ENCODE results near the gene JHY.

The JHY gene

DNA sequence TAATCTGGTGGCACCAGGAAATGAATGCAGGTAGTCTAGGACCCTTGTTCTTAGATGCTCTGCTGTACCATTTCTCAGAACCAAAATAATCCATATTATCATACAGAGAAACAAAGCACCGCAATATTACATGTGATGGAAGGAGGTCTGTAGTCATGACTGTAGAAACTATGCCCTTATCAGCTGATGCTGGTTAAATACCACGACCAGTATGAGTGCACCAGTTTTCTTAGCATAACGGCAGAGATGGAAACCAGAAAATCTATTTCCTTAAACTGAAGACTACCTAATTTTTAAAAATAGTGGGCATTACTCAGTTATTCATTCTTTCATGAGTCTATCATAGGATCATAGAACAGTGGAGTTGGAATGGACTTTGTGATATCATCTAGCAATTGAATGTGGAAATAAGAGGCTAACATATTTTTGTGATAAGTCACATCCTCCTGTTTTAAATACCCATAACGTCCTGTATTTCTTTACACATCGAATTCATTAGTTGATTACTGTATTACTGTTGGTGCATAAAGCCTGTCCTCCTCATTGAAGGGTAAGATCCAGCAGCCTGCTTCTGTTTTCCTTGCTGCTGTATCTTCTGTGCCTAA is 15.1 kb downstream of the JHY start:
- Histone ChIP-seq H3K27ac (ENCODE audit: low read depth in 2 of 2, low read length in 2 of 2) (no peak overlapping the region), H3K27me3 (ENCODE audit: control insufficient read depth in 2 of 2, insufficient read depth in 2 of 2, low read length in 2 of 2) (no peaks in the 10 kb centered on the region), H3K4me3 (ENCODE audit: low read length in 2 of 2) (no peak overlapping the region), H3K9ac (ENCODE audit: low read depth in 1 of 2, low read length in 2 of 2) (no peak overlapping the region), H3K9me3 (ENCODE audit: control insufficient read depth in 2 of 2, low read length in 2 of 2) (no peaks in the 10 kb centered on the region), H3K4me1 (ENCODE audit: control insufficient read depth in 2 of 2, insufficient read depth in 2 of 2, low read length in 2 of 2) (no peaks in the 10 kb centered on the region), H3K36me3 (ENCODE audit: control insufficient read depth in 2 of 2, insufficient read depth in 2 of 2, low read length in 2 of 2) (no peaks in the 10 kb centered on the region)

GRCh38 chr11:122898799-122899198 is 16.2 kb downstream of the JHY start:
- Histone ChIP-seq H3K9ac (ENCODE audit: low read depth in 1 of 2, low read length in 2 of 2) (no peak overlapping the region), H3K9me3 (ENCODE audit: control insufficient read depth in 2 of 2, low read length in 2 of 2) (no peaks in the 10 kb centered on the region), H3K4me1 (ENCODE audit: control insufficient read depth in 2 of 2, insufficient read depth in 2 of 2, low read length in 2 of 2) (no peaks in the 10 kb centered on the region), H3K27me3 (ENCODE audit: control insufficient read depth in 2 of 2, insufficient read depth in 2 of 2, low read length in 2 of 2) (no peaks in the 10 kb centered on the region), H3K36me3 (ENCODE audit: control insufficient read depth in 2 of 2, insufficient read depth in 2 of 2, low read length in 2 of 2) (no peaks in the 10 kb centered on the region), H3K4me3 (ENCODE audit: low read length in 2 of 2) (no peak overlapping the region), H3K27ac (ENCODE audit: low read depth in 2 of 2, low read length in 2 of 2) (no peak overlapping the region)

GRCh38 chr11:122900587-122901202 is 18.1 kb downstream of the JHY start:
- Histone ChIP-seq H3K9me3 (ENCODE audit: control insufficient read depth in 2 of 2, low read length in 2 of 2) (no peaks in the 10 kb centered on the region), H3K4me1 (ENCODE audit: control insufficient read depth in 2 of 2, insufficient read depth in 2 of 2, low read length in 2 of 2) (no peaks in the 10 kb centered on the region), H3K27me3 (ENCODE audit: control insufficient read depth in 2 of 2, insufficient read depth in 2 of 2, low read length in 2 of 2) (no peaks in the 10 kb centered on the region), H3K9ac (ENCODE audit: low read depth in 1 of 2, low read length in 2 of 2) (no peak overlapping the region), H3K27ac (ENCODE audit: low read depth in 2 of 2, low read length in 2 of 2) (no peak overlapping the region), H3K4me3 (ENCODE audit: low read length in 2 of 2) (no peak overlapping the region), H3K36me3 (ENCODE audit: control insufficient read depth in 2 of 2, insufficient read depth in 2 of 2, low read length in 2 of 2) (no peaks in the 10 kb centered on the region)

GRCh38 chr11:122902951-122903350 is 20.4 kb downstream of the JHY start:
- no peaks in the 10 kb centered on the region for H3K4me1 ChIP-seq (ENCODE audit: control insufficient read depth in 2 of 2, insufficient read depth in 2 of 2, low read length in 2 of 2)
- H3K9ac ChIP-seq (ENCODE audit: low read depth in 1 of 2, low read length in 2 of 2), result no peak overlapping the region
- no peaks in the 10 kb centered on the region for H3K36me3 ChIP-seq (ENCODE audit: control insufficient read depth in 2 of 2, insufficient read depth in 2 of 2, low read length in 2 of 2)
- no peak overlapping the region for H3K4me3 ChIP-seq (ENCODE audit: low read length in 2 of 2)
- H3K27ac ChIP-seq (ENCODE audit: low read depth in 2 of 2, low read length in 2 of 2), result no peak overlapping the region
- H3K27me3 ChIP-seq (ENCODE audit: control insufficient read depth in 2 of 2, insufficient read depth in 2 of 2, low read length in 2 of 2), result no peaks in the 10 kb centered on the region
- no peaks in the 10 kb centered on the region for H3K9me3 ChIP-seq (ENCODE audit: control insufficient read depth in 2 of 2, low read length in 2 of 2)

GRCh38 chr11:122910775-122911174 is 28.2 kb downstream of the JHY start:
- Histone ChIP-seq H3K9ac (ENCODE audit: low read depth in 1 of 2, low read length in 2 of 2) (no peak overlapping the region), H3K4me3 (ENCODE audit: low read length in 2 of 2) (no peak overlapping the region), H3K27ac (ENCODE audit: low read depth in 2 of 2, low read length in 2 of 2) (no peak overlapping the region), H3K4me1 (ENCODE audit: control insufficient read depth in 2 of 2, insufficient read depth in 2 of 2, low read length in 2 of 2) (no peaks in the 10 kb centered on the region), H3K9me3 (ENCODE audit: control insufficient read depth in 2 of 2, low read length in 2 of 2) (no peaks in the 10 kb centered on the region), H3K27me3 (ENCODE audit: control insufficient read depth in 2 of 2, insufficient read depth in 2 of 2, low read length in 2 of 2) (no peaks in the 10 kb centered on the region), H3K36me3 (ENCODE audit: control insufficient read depth in 2 of 2, insufficient read depth in 2 of 2, low read length in 2 of 2) (no peaks in the 10 kb centered on the region)

GRCh38 chr11:122917311-122917710 is 34.8 kb downstream of the JHY start:
- Histone ChIP-seq H3K27me3 (ENCODE audit: control insufficient read depth in 2 of 2, insufficient read depth in 2 of 2, low read length in 2 of 2) (no peaks in the 10 kb centered on the region), H3K9ac (ENCODE audit: low read depth in 1 of 2, low read length in 2 of 2) (no peak overlapping the region), H3K27ac (ENCODE audit: low read depth in 2 of 2, low read length in 2 of 2) (no peak overlapping the region)

GRCh38 chr11:122918734-122919133 is 36.2 kb downstream of the JHY start:
- H3K27me3 ChIP-seq (ENCODE audit: control insufficient read depth in 2 of 2, insufficient read depth in 2 of 2, low read length in 2 of 2), result no peaks in the 10 kb centered on the region

More at GRCh38 chr11:122917311-122917710, 34.8 kb downstream of the JHY start:
- Histone ChIP-seq H3K4me1 (ENCODE audit: control insufficient read depth in 2 of 2, insufficient read depth in 2 of 2, low read length in 2 of 2) (no peaks in the 10 kb centered on the region), H3K36me3 (ENCODE audit: control insufficient read depth in 2 of 2, insufficient read depth in 2 of 2, low read length in 2 of 2) (no peaks in the 10 kb centered on the region), H3K4me3 (ENCODE audit: low read length in 2 of 2) (no peak overlapping the region), H3K9me3 (ENCODE audit: control insufficient read depth in 2 of 2, low read length in 2 of 2) (no peaks in the 10 kb centered on the region)

DNA sequence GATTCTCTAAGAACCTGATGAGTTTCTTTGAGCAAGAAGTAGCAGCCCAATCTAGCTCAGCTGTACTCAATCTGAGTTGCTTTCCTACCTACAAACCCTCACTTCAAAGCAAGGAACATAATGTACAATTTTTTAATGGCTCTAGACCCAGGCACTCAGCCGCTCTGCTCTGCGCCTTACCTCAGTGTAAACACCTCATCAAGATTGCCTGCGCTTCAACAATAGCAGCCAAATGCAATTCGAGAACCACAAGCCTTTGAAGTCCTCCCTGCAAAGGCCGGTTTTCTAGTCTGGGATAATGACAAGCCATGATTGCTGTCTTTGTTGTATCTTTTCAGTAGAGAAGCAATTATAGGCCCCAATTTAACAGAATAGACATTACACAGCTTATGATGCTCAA is 38.0 kb downstream of the JHY start:
- Histone ChIP-seq H3K9ac (ENCODE audit: low read depth in 1 of 2, low read length in 2 of 2) (no peak overlapping the region), H3K27ac (ENCODE audit: low read depth in 2 of 2, low read length in 2 of 2) (no peak overlapping the region), H3K36me3 (ENCODE audit: control insufficient read depth in 2 of 2, insufficient read depth in 2 of 2, low read length in 2 of 2) (no peaks in the 10 kb centered on the region), H3K4me3 (ENCODE audit: low read length in 2 of 2) (no peak overlapping the region), H3K9me3 (ENCODE audit: control insufficient read depth in 2 of 2, low read length in 2 of 2) (no peaks in the 10 kb centered on the region), H3K27me3 (ENCODE audit: control insufficient read depth in 2 of 2, insufficient read depth in 2 of 2, low read length in 2 of 2) (no peaks in the 10 kb centered on the region), H3K4me1 (ENCODE audit: control insufficient read depth in 2 of 2, insufficient read depth in 2 of 2, low read length in 2 of 2) (no peaks in the 10 kb centered on the region)

More at GRCh38 chr11:122918734-122919133, 36.2 kb downstream of the JHY start:
- Histone ChIP-seq H3K36me3 (ENCODE audit: control insufficient read depth in 2 of 2, insufficient read depth in 2 of 2, low read length in 2 of 2) (no peaks in the 10 kb centered on the region), H3K4me1 (ENCODE audit: control insufficient read depth in 2 of 2, insufficient read depth in 2 of 2, low read length in 2 of 2) (no peaks in the 10 kb centered on the region), H3K4me3 (ENCODE audit: low read length in 2 of 2) (no peak overlapping the region), H3K9ac (ENCODE audit: low read depth in 1 of 2, low read length in 2 of 2) (no peak overlapping the region), H3K9me3 (ENCODE audit: control insufficient read depth in 2 of 2, low read length in 2 of 2) (no peaks in the 10 kb centered on the region), H3K27ac (ENCODE audit: low read depth in 2 of 2, low read length in 2 of 2) (no peak overlapping the region)

DNA sequence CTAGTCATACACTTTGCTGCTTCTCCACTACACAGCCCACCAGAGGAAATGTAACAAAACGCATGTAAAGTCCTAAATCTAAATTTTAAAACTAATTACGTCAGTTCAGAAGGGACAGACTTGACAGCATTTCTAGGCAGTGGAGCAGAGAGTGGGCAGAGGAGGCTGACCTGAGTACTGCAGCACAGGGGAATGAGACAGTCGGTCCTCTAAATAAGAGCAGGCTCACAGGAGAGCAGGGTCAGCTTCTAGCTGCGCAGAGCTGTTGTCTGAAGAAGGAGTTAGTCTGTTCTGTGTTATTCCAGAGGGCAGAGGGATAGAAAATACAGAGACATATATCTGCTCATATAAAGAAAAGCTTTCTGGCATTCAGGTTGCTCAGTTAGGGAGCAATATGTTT is 40.3 kb downstream of the JHY start:
- H3K27ac ChIP-seq (ENCODE audit: low read depth in 2 of 2, low read length in 2 of 2), result no peak overlapping the region
- no peaks in the 10 kb centered on the region for H3K4me1 ChIP-seq (ENCODE audit: control insufficient read depth in 2 of 2, insufficient read depth in 2 of 2, low read length in 2 of 2)
- H3K9ac ChIP-seq (ENCODE audit: low read depth in 1 of 2, low read length in 2 of 2), result no peak overlapping the region
- no peaks in the 10 kb centered on the region for H3K9me3 ChIP-seq (ENCODE audit: control insufficient read depth in 2 of 2, low read length in 2 of 2)
- no peaks in the 10 kb centered on the region for H3K27me3 ChIP-seq (ENCODE audit: control insufficient read depth in 2 of 2, insufficient read depth in 2 of 2, low read length in 2 of 2)
- H3K36me3 ChIP-seq (ENCODE audit: control insufficient read depth in 2 of 2, insufficient read depth in 2 of 2, low read length in 2 of 2), result no peaks in the 10 kb centered on the region
- no peak overlapping the region for H3K4me3 ChIP-seq (ENCODE audit: low read length in 2 of 2)

- Histone ChIP-seq H3K27me3 (ENCODE audit: control insufficient read depth in 2 of 2, insufficient read depth in 2 of 2, low read length in 2 of 2) (no peaks in the 10 kb centered on the region), H3K27ac (ENCODE audit: low read depth in 2 of 2, low read length in 2 of 2) (no peak overlapping the region), H3K9me3 (ENCODE audit: control insufficient read depth in 2 of 2, low read length in 2 of 2) (no peaks in the 10 kb centered on the region), H3K36me3 (ENCODE audit: control insufficient read depth in 2 of 2, insufficient read depth in 2 of 2, low read length in 2 of 2) (no peaks in the 10 kb centered on the region), H3K9ac (ENCODE audit: low read depth in 1 of 2, low read length in 2 of 2) (no peak overlapping the region), H3K4me3 (ENCODE audit: low read length in 2 of 2) (no peak overlapping the region), H3K4me1 (ENCODE audit: control insufficient read depth in 2 of 2, insufficient read depth in 2 of 2, low read length in 2 of 2) (no peaks in the 10 kb centered on the region)
Measured at GRCh38 chr11:122923302-122923701, 40.7 kb downstream of the JHY start.

Data from mucosa of rectum (tissue), 2 donors.